NCI-H128 (cell line): ENCODE measurements around the gene SNED1.
"Not testable (repeated sequence)": the region's sequence is repeated elsewhere in the genome, so short reads cannot be mapped to it uniquely, and the experiment has no call there.

ENCODE experiments used
- DNase-seq: peaks from one replicate; lab custom pipeline; 2025; ENCODE audit not compliant: unreplicated experiment; lab: John Stamatoyannopoulos, UW

Gene SNED1

DNA sequence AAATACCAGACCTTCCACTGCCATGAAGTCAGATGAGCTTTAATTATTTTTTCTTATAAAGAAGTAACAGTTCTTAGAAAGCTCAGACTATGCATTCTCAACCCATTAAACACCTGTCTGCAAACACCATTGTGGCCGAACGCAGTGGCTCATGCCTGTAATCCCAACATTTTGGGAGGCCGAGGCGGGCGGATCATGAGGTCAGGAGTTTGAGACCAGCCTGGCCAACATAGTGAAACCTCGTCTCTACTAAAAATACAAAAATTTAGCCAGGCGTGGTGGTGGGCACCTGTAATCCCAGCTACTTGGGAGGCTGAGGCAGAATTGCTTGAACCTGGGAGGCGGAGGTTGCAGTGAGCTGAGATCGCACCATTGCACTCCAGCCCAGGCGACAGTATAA lies 106.2 kb downstream of the SNED1 start:
- DNase-seq: not testable (repeated sequence)

GRCh38 chr2:241105641-241106040 lies 107.2 kb downstream of the SNED1 start:
- DNase-seq: no peak

DNA sequence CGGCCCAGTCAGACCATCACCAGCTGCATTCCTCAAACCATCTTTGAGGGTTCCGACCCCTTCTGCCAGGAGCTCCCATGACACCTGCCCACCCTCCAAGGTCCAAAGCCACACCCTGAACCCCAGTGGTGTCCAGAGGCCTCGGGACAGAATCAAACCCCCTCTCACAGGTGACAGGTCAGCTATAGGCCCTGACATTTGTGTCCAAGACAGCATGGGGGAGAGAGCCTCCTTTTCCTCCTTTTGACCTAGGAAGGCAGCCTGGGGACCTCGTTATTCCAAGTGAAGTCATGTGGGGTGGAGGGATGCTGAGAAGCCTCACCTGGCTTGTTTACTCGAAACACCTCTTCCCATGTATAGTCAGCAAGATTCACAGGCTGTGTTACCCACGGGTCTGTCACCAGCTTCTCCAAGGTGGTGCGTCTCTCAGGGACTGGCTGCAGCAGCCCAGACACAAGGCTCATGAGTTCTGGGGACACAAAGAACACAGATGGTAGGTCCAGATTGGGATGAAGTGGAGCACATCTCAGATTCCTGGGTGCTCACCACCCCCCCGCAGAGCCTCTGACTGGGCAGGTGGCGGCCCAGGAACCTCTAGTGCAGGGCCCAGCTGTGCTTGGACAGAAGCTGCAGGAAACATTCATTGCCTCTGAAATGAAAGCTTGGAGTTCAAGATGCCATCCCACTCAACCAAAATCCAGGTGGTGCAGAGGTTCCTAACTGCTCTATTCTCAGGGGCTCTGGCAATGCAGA lies 108.8 kb downstream of the SNED1 start:
- DNase-seq: no peak

- no peak for DNase-seq
Measured at GRCh38 chr2:241108271-241109209, 110.1 kb downstream of the SNED1 start.

GRCh38 chr2:241109210-241110088 lies 111.0 kb downstream of the SNED1 start:
- DNase-seq: no peak

DNA sequence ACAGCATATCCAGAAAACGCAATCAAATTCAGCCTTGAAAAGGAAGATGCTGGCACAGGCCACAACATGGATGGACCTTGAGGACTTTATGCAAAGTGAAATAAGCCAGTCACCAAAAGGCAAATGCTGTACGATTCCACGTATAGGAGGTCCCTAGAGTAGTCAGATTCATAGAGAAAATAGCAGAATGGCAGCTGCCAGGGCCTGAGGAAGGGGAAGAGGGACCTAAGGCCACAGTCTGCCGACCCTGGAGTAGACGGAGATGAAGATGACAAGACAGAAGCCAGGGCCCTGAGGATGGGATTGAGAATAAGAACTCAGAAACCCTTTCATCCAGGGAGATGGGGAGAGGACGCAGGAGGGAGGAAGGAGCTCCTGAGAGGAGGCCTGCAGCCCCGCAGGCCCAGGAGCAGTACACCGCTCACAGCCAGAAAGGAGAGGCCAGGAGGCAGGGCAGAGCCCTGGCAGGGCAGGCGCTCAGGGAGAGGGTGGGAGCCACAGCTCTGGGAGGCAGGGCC lies 111.7 kb downstream of the SNED1 start:
- DNase-seq: no peak

GRCh38 chr2:241110607-241111439 lies 112.4 kb downstream of the SNED1 start:
- DNase-seq: no peak

DNA sequence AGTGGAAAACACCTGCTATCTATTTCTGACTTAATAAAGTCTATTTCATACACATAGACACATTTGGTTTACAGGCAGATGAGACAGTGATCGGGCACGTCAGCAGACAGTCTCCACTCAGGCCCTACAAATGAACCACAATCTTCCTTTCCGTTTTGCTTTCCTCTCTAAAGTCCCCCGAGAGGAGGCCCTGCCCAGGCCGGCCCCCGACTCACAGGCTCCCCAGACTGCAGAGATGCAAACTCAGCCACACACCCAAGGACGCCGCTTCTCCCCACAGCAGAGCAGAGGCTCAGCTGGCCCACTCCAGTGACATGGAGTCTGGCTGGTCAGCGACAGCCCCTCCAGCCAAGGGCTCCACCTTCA lies 113.0 kb downstream of the SNED1 start:
- no peak for DNase-seq

GRCh38 chr2:241112046-241112445 lies 113.6 kb downstream of the SNED1 start:
- no peak for DNase-seq

GRCh38 chr2:241112592-241112991 lies 114.2 kb downstream of the SNED1 start:
- no peak for DNase-seq

DNA sequence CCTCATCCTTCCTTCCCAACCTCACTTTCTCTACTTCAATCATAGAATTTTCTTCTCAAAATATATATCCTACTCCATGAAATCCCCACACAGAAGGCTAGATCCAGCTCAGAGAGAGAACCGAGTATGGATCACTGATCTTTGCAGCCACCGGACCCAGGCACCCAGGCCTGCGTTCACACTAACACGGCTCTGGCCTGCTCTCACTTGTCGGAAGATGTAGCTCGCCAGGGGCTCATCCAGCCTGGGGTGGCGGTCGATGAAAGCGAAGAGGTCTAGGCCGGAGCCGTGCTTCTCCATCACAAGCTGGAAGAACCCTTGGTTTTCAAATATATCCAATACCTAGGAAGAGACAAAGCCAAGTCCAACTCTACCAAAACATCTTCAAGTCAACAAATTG lies 116.4 kb downstream of the SNED1 start:
- no peak for DNase-seq

GRCh38 chr2:241115361-241115760 lies 116.9 kb downstream of the SNED1 start:
- DNase-seq: no peak

- DNase-seq: no peak
Measured at GRCh38 chr2:241116606-241117560, 118.5 kb downstream of the SNED1 start.

- no peak for DNase-seq
Measured at GRCh38 chr2:241118737-241119505, 120.5 kb downstream of the SNED1 start.

DNA sequence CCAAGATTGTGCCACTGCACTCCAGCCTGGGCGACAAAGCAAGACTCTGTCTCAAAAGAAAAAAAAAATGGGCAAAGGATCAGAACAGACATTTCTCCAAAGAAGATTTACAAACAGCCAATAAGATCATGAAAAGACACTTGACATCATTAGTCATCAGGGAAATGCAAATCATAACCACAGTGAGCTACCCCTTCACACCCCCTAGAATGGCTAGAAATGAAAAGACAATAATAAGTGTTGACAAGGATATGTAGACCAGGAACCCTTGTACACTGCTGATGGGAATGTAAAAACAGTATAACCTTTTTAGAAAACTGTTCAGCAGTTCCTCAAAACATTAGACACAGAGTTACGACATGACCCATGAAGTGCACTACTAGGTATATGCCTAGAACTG lies 122.0 kb downstream of the SNED1 start:
- no peak for DNase-seq

DNA sequence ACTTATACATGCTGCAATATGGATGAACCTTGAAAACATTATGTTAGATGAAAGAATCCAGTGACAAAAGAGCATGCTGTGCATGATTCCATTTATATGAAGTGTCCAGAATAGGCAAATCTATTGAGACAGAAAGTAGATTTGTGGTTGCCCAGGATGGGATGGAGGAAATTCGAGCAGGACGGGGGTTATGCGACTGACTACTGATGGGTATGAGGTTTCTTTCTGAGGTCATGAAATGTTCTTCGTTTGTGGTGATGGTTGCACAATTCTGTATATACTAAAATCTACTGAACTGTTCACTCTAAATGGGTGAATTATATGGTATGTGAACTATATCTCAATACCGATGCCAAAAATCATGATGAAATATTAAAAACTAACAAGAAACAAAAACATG lies 122.6 kb downstream of the SNED1 start:
- no peak for DNase-seq

GRCh38 chr2:241122376-241123002 lies 124.1 kb downstream of the SNED1 start:
- no peak for DNase-seq
